Measurements from ENCODE around the gene ITPR1.

DNA sequence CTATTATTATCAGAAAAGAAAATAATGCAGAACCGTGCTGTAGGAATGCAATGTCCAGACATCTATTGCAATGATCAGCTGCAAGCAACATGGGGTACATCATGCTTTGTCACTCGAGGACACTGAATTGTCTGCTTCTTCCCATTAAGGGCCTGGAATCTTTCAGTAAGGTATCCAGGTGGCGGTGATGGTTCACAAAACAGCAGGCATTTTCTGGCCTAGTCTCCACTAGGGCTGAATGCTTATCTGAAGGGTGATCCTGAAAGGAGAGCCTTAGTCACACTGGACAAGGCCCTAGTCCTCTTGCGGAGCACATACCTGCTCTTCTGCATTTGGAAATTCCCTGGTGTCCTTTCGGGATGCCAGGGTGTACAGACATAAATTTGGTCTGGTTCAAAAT is 21.2 kb downstream of the ITPR1 start:
- TF ChIP-seq, protein P1, sequence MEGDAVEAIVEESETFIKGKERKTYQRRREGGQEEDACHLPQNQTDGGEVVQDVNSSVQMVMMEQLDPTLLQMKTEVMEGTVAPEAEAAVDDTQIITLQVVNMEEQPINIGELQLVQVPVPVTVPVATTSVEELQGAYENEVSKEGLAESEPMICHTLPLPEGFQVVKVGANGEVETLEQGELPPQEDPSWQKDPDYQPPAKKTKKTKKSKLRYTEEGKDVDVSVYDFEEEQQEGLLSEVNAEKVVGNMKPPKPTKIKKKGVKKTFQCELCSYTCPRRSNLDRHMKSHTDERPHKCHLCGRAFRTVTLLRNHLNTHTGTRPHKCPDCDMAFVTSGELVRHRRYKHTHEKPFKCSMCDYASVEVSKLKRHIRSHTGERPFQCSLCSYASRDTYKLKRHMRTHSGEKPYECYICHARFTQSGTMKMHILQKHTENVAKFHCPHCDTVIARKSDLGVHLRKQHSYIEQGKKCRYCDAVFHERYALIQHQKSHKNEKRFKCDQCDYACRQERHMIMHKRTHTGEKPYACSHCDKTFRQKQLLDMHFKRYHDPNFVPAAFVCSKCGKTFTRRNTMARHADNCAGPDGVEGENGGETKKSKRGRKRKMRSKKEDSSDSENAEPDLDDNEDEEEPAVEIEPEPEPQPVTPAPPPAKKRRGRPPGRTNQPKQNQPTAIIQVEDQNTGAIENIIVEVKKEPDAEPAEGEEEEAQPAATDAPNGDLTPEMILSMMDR (conservative IDR thresholded peaks at IDR 0.05; ENCODE audit: low read length), result no peak
- no peak for TF ChIP-seq EZH2phosphoT487 (IDR thresholded peaks at IDR 0.05; ENCODE audit: borderline replicate concordance)

All from Loucy (cell line).